Activated CD4-positive, alpha-beta T cell treated with anti-CD3 and anti-CD28 coated beads, Interleukin-2, Interleukin-6, amounts not matched to agents 100 ng/mL and 50 ng/mL, durations not matched to agents 16 hours and 8 hours (primary cell): ENCODE results near the gene TAF1B.

Experiments
- DNase-seq: peaks from one replicate; pipeline ENCODE4 v3.0.0-alpha.2; 2020

TAF1B gene

GRCh38 chr2:9946076-9946475 lies 102.8 kb downstream of the TAF1B start:
- no peak for DNase-seq

DNA sequence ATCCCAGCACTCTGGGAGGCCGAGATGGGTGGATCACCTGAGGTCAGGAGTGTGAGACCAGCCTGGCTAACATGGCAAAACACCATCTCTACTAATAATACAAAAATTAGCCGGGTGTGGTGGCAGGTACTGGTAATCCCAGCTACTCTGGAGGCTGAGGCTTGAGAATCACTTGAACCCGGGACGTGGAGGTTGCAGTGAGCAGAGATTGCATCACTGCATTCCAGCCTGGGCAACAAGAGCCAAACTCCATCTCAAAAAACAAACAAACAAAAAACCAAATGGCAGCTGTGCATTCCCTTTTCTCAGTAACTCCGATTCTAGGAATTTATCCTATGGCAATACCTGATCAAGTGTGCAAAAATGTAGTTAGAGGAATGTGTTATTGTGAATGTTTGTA lies 103.5 kb downstream of the TAF1B start:
- DNase-seq: no peak

DNA sequence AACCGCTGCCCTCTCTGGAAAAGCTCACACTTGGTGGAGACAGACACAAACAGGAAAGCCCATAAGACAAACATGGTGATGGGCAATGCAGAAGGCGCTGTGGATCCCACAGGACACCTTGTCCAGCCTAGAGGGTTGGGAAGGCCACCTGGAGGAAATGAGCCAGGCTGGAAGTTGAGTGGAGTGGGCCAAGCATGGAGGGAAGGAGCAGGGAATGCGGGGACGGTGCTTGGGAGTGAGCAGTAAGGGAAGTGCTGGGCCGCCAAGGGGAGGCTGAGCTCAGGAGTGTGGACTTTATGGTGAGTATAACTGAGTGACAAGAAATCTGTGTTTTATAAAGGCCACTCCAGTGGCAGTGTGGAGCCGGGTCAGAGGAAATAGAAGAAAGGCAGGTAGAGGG lies 105.4 kb downstream of the TAF1B start:
- no peak for DNase-seq

- DNase-seq: no peak
Measured at GRCh38 chr2:9949239-9949991, 106.1 kb downstream of the TAF1B start.

DNA sequence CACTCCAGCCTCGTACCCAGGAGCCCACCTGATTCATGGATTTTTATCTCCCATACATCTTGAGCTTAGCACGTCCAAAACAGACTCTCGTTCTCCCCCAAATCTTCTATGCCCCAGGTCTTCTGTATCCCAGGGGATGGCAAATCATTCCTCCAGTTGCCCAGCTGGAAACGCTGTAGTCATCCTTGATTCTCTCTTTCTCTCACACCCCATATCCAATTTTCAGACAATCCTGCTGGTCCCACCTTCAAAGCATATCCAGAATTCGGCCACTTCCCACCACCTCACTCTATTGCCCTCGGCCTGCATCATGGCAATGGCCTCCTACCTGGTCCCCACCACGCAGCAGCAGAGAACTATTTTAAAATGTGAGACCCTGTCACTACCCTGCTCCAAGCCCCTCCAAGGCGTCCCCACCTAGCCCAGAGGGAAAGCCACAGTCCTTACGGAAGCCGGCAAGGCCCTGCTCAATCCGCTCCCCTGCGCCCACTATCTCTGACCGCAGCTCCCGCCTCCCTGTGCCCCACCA lies 106.8 kb downstream of the TAF1B start:
- no peak for DNase-seq

DNA sequence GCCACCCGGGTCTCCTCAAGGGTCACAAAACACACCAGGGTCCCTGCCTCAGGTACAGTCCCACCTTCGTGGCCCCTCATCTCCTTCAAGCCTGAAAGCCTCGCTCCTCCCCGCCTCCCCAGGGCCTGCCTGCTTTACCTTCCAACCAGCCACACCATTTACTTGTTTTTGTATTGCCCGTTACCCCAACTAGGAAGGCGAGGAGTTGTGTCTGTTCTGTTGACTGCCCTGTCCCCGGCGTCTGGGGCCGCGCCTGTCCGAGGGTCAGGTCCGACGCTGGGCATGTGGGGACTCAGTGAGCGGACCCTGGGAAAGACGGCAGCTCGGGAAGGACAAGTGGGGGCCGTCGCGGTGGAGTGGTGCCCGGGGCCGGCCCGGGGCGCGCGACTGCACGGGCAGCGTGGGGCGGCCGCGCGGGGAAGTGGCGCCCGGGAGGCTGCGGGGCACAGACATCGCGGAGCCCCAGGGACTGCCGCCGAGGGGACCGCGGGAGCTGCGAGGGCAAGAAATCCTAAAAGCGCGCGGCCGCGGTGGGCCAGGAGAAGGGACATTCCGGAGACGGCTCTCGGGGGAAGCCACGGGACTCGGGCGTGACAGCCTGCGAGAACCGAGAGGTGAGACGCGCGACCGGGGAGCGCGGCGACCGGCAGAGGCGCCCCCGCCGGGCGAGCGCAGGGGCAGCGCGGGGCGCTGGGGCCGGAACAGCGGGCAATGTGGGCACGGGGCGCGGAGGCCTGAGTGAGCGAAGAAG lies 107.4 kb downstream of the TAF1B start:
- DNase-seq: no peak

GRCh38 chr2:9951272-9951521 lies 107.9 kb downstream of the TAF1B start:
- no peak for DNase-seq

- peak; percentile 95 for DNase-seq
Measured at GRCh38 chr2:9951522-9952285, 108.4 kb downstream of the TAF1B start, which contains the start of gene GRHL1. Gene GRHL1, plus strand, starts transcription at chr2:9951693. Its CDS starts 141 bp downstream, at chr2:9951834.

- DNase-seq: no peak
Measured at GRCh38 chr2:9952286-9952737, 109.0 kb downstream of the TAF1B start.

DNA sequence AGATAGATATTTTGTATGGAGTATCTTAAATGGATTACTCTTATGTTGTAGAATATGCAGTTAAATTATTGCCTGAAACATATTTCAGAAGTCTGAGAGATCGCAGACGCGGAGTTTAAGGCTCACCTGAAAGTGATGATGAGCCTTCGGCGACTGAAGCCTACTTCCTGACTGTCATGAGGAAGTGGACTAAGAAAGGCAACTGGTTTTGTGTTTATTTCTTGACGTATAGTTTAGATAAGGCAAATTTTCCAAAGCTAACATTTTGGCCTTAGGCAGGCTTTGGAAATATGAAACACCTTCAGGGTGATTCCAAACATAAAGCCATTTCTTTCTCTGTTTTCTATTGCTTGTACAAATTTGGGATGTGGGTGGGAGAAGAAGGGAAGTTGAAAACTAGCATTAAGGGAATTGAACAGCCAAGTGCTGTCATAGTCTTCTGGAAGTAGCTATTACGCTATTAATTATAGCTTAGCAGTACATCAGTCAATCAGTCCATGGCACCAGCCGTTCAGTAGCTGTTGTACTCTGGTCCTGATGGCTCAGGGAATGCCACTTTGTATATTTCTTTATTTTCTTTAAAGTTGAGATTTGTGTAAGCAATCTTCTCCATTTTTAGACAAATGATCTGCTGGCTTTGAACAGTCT lies 109.7 kb downstream of the TAF1B start:
- no peak for DNase-seq

DNA sequence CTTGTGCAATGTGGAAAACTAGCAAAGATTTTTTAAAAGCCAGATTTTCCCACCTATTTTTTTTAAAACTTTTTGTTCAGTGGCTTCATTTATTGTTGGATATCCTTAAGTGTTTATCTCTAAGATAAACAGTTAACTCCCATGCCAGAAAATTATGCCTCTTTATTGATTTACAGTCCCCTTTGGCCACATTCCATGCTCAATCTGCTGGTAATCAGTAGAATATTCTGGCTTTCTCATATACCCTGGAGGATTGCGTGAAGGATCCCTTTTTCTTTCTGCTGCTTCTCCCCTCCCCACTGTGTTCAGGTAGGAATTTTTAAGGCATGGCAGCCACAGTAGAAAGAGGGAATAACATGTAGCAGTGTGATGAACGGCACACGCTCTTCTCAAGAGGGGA lies 110.9 kb downstream of the TAF1B start:
- no peak for DNase-seq

- no peak for DNase-seq
Measured at GRCh38 chr2:9958057-9958456, 114.8 kb downstream of the TAF1B start.

DNA sequence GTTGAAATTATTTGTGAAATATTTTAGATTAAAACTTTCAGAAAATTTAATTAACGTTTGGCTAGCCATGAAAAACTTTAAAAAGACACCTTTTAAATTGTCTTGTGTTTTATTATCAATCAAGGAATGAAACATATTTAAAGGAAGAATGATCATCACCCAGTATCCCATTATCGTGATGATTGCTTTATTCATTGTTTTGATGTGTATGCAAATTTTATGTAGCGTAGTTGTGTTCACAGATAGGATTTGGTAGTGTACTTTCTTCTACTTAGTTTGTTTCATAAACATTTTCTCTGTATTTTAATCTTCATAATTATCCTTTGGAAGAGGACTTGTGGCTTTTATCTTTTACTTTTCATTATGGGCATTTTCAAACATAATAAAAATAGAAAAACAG lies 116.0 kb downstream of the TAF1B start:
- no peak for DNase-seq

- no peak for DNase-seq
Measured at GRCh38 chr2:9961013-9961412, 117.7 kb downstream of the TAF1B start.

DNA sequence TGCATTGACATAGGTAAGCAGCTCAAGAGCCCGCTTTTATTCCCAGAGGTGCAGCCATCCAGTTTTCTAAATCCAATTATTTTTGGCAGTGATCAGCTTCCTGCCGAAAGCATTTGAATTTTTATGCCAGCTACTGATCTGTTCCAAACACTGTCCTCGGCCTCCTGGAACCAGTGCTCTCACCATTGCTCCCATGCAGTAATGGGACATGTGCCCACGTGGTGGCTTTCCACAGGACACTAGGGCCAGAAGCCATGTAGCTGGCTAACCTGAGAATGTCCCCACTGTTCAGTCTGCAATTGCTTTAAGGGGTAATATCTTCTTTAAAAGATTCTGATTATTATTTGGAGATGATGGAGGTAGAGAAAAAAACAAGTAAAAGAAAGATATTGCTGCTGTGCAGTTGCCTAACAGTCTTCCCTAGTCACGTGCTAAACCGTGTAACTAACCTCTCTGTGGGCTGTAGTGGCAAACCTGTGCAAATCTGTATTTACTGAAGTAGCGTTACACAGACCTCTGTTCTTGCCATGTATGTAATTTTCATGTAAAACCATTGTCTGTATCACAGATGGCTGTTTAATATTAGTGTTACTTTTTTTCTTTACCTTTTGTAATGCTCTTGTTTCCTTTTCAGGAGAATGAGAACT lies 121.2 kb downstream of the TAF1B start:
- DNase-seq: no peak

- peak; percentile 32 for DNase-seq
Measured at GRCh38 chr2:9965119-9965822, 122.0 kb downstream of the TAF1B start.

- DNase-seq: no peak
Measured at GRCh38 chr2:9966491-9967022, 123.3 kb downstream of the TAF1B start.

- DNase-seq: no peak
Measured at GRCh38 chr2:9967053-9967775, 123.9 kb downstream of the TAF1B start.

- no peak for DNase-seq
Measured at GRCh38 chr2:9968553-9969497, 125.6 kb downstream of the TAF1B start.
